Measurements from ENCODE around the gene SOBP.
"Not testable (repeated sequence)": the region's sequence is repeated elsewhere in the genome, so short reads cannot be mapped to it uniquely, and the experiment has no call there.

The SOBP gene

GRCh38 chr6:107470364-107470763 lies 19.6 kb upstream of the SOBP start:
- TF ChIP-seq, protein P1, sequence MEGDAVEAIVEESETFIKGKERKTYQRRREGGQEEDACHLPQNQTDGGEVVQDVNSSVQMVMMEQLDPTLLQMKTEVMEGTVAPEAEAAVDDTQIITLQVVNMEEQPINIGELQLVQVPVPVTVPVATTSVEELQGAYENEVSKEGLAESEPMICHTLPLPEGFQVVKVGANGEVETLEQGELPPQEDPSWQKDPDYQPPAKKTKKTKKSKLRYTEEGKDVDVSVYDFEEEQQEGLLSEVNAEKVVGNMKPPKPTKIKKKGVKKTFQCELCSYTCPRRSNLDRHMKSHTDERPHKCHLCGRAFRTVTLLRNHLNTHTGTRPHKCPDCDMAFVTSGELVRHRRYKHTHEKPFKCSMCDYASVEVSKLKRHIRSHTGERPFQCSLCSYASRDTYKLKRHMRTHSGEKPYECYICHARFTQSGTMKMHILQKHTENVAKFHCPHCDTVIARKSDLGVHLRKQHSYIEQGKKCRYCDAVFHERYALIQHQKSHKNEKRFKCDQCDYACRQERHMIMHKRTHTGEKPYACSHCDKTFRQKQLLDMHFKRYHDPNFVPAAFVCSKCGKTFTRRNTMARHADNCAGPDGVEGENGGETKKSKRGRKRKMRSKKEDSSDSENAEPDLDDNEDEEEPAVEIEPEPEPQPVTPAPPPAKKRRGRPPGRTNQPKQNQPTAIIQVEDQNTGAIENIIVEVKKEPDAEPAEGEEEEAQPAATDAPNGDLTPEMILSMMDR (IDR thresholded peaks at IDR 0.05), result no peak
- no peak for TF ChIP-seq ZFX (IDR thresholded peaks at IDR 0.05; ENCODE audit: borderline replicate concordance)
- H3K27ac ChIP-seq, result no peak overlapping the region

GRCh38 chr6:107473660-107474059 lies 16.3 kb upstream of the SOBP start:
- no peak for TF ChIP-seq ZFX (IDR thresholded peaks at IDR 0.05; ENCODE audit: borderline replicate concordance)
- TF ChIP-seq, protein P1 (IDR thresholded peaks at IDR 0.05), result no peak
- H3K27ac ChIP-seq, result no peak overlapping the region

DNA sequence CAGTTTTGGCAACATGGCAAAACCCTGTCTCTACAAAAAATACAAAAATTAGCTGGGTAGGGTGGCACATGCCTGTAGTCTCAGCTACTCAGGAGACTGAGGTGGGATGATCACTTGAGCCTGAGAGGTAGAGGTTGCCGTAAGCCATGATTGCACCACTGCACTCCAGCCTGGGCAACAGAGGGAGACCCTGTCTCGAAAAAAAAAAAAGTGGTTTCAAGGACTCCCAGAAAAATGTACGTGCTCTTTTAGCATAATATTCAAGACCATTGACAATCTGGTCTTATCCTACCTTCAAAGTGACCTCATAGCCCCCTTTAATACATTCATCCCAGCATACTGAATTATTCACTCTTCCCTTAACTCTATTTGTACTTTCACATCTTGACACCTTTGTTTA lies 14.6 kb upstream of the SOBP start:
- H3K27ac ChIP-seq, result not testable (repeated sequence)

GRCh38 chr6:107475826-107476225 lies 14.1 kb upstream of the SOBP start:
- not testable (repeated sequence) for H3K27ac ChIP-seq

GRCh38 chr6:107479089-107479690 lies 10.7 kb upstream of the SOBP start:
- TF ChIP-seq, protein P1 (IDR thresholded peaks at IDR 0.05), result no peak
- TF ChIP-seq ZFX (IDR thresholded peaks at IDR 0.05; ENCODE audit: borderline replicate concordance), result no peak
- no peak overlapping the region for H3K27ac ChIP-seq

DNA sequence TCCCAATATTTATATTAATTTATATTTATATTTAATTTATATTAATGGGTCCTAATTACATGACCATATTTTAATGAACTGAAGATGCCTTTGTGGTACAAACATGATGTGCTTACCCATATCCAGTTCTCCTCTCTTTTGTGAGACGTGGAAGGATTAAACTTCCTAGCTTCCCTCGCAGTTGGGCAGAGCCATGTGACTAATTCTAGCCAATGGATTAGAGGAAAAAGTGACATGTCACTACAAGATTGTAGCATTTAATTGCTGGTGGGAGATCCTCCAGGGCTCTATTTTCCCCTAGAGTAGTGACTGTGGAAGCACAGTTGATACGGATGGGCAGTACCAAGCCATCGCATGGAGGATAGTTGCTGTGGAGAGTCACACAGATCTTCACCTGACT lies 4.8 kb upstream of the SOBP start:
- TF ChIP-seq, protein P1 (IDR thresholded peaks at IDR 0.05), result no peak
- TF ChIP-seq ZFX (IDR thresholded peaks at IDR 0.05; ENCODE audit: borderline replicate concordance), result no peak
- H3K27ac ChIP-seq, result no peak overlapping the region

DNA sequence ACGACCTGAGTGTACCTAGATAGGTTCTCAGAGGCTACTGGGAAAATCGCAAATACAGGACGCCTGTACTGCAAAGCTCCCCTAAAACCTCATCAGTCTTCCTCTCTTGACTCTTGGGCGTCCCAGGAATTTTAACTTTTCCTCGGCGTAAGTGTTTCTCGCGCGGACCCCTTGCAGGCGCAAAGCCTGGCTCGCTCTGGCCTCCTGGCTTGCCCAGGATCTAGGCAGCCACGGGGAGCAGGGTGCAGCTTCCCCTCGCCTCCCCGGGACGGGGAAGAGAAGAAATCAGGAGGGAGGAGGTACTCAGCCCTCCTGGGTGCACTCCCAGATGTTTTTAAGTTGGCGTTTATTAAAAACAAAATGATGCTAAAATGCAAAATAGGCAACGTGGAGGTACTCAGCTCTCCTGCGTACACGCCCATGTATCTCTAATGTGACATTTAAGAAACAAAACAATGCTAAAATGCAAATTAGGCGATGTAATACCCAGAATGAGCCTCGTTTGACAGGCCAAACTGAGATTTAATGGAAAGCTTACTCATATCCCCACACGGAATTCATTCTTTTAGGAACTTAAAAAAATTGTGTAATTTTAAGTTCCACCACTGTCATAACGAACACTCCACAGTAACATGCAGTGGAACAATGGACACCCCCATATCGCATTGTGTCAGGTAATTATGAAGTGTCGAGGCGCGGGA lies 1.6 kb upstream of the SOBP start:
- TF ChIP-seq ZFX (IDR thresholded peaks at IDR 0.05; ENCODE audit: borderline replicate concordance), result no peak
- TF ChIP-seq, protein P1 (IDR thresholded peaks at IDR 0.05), result no peak
- no peak overlapping the region for H3K27ac ChIP-seq

GRCh38 chr6:107488875-107489635 lies 862 bp upstream of the SOBP start:
- TF ChIP-seq, protein P1 (IDR thresholded peaks at IDR 0.05), result no peak
- TF ChIP-seq ZFX (IDR thresholded peaks at IDR 0.05; ENCODE audit: borderline replicate concordance), result no peak
- H3K27ac ChIP-seq, result no peak overlapping the region

Data from 22Rv1 (cell line).